Gastrocnemius medialis (tissue), 4 donors: ENCODE results near the gene CCN6.

Experiments used
- CTCF ChIP-seq, 5 experiments: fragments of 450-650 bp in 3 of 5; fragments of 200-600 bp in 2 of 5; sonication (generic) in 2 of 5; IDR thresholded peaks in 4 of 5; conservative IDR thresholded peaks in 1 of 5; 1 replicate in 4 of 5; 2 replicates in 1 of 5; pipeline ENCODE4 v1.5.1; 2016 to 2019; ENCODE audit warnings: antibody characterized with exemption in 5 of 5, mild to moderate bottlenecking in 3 of 5, moderate library complexity in 3 of 5
- POLR2A ChIP-seq, 2 donors: fragments of 450-650 bp; IDR thresholded peaks; one replicate each; pipeline ENCODE4 v1.6.1; 2017; ENCODE audit warnings: antibody characterized with exemption in 2 of 2, mild to moderate bottlenecking in 2 of 2, moderate library complexity in 2 of 2

GRCh38 chr6:112113918-112114317 is 60.0 kb downstream of the CCN6 start:
- TF ChIP-seq CTCF (IDR thresholded peaks at IDR 0.05 in 4 of 5, conservative IDR thresholded peaks at IDR 0.05 in 1 of 5) (no peak), POLR2A (IDR thresholded peaks at IDR 0.05) (no peak)
